B cell (primary cell): ENCODE results near the gene TANC1. TPM values are rescaled to one million over a fixed set of nuclear protein-coding genes. Genes with fewer than 3 reads are reported as not detected.

Source experiments
- ATAC-seq: fragments of 200-7000 bp; cut with Tn5 transposase; one replicate; pipeline ENCODE4 v1.10.0; 2021; ENCODE audit warnings: low read depth, mild to moderate bottlenecking, moderate number of reproducible peaks, moderate library complexity
- CTCF ChIA-PET: fragments of 350-600 bp; sonication (Branson Sonifier 250); formaldehyde crosslinking; loops from one replicate; lab custom pipeline; 2021; ENCODE audit warnings: antibody characterized with exemption, inconsistent platforms; lab: Charles Lee
- POLR2A ChIA-PET: fragments of 350-600 bp; sonication (Branson Sonifier 250); formaldehyde crosslinking; loops from one replicate; lab custom pipeline; 2021; ENCODE audit warnings: antibody characterized with exemption; lab: Charles Lee
- DNase-seq: peaks from one replicate; pipeline ENCODE4 v3.0.0; 2013
- H2AFZ ChIP-seq: 2 replicates; pipeline ENCODE4 v1.6.1; 2012; ENCODE audit warnings: mild to moderate bottlenecking, low read depth, low read length; ENCODE audit not compliant: insufficient read depth, poor library complexity, severe bottlenecking
- H3K27ac ChIP-seq, 2 donors: 1 replicate in 1 of 2; 2 replicates in 1 of 2; pipeline ENCODE4 v1.5.1; 2012 to 2013; ENCODE audit warnings: low read length in 2 of 2, mild to moderate bottlenecking in 2 of 2, moderate library complexity in 1 of 2
- H3K27me3 ChIP-seq, 4 experiments: fragments of 200-600 bp in 1 of 4; sonication (generic) in 1 of 4; replicated peaks in 1 of 4; 1 replicate in 2 of 4; 2 replicates in 2 of 4; pipeline versions ENCODE4 v1.6.1 to v1.7.0; 2013 to 2016; ENCODE audit warnings: low read length in 3 of 4, mild to moderate bottlenecking in 2 of 4, mixed read lengths in 1 of 4, moderate library complexity in 1 of 4; ENCODE audit not compliant: insufficient read depth in 4 of 4, control insufficient read depth in 3 of 4; ENCODE audit errors: control extremely low read depth in 1 of 4
- H3K36me3 ChIP-seq, 2 experiments: replicated peaks in 1 of 2; 1 replicate in 1 of 2; 2 replicates in 1 of 2; pipeline versions ENCODE4 v1.6.1 to v1.7.1; 2013; ENCODE audit warnings: low read length in 1 of 2; ENCODE audit not compliant: insufficient read depth in 2 of 2, control insufficient read depth in 1 of 2; ENCODE audit errors: control extremely low read depth in 1 of 2, extremely low read depth in 1 of 2
- H3K4me1 ChIP-seq, 2 donors: fragments of 200-600 bp in 1 of 2; sonication (generic) in 1 of 2; 1 replicate in 1 of 2; 2 replicates in 1 of 2; pipeline versions ENCODE4 v1.5.1 to v1.6.1; 2013 to 2017; ENCODE audit warnings: low read length in 2 of 2; ENCODE audit not compliant: control insufficient read depth in 2 of 2, insufficient read depth in 2 of 2
- H3K4me2 ChIP-seq: replicated peaks from 2 replicates; pipeline ENCODE3; 2012; ENCODE audit warnings: mild to moderate bottlenecking, low read depth, low read length; ENCODE audit not compliant: poor library complexity, severe bottlenecking
- H3K4me3 ChIP-seq, 5 experiments: fragments of 200-600 bp in 1 of 5; sonication (generic) in 1 of 5; 1 replicate in 3 of 5; 2 replicates in 2 of 5; pipeline versions ENCODE4 v1.5.1 to v1.7.0; 2011 to 2016; ENCODE audit warnings: low read length in 4 of 5, mild to moderate bottlenecking in 4 of 5, low read depth in 2 of 5, control low read depth in 1 of 5, moderate library complexity in 1 of 5; ENCODE audit not compliant: insufficient read depth in 1 of 5; ENCODE audit errors: control extremely low read depth in 1 of 5, extremely low read depth in 1 of 5
- H3K79me2 ChIP-seq: fragments of 200-600 bp; sonication (generic); one replicate; pipeline ENCODE4 v1.6.0; 2016; ENCODE audit warnings: low read length; ENCODE audit not compliant: control insufficient read depth, insufficient read depth
- H3K9ac ChIP-seq: fragments of 200-600 bp; sonication (generic); 2 replicates; pipeline ENCODE4 v1.6.1; 2017; ENCODE audit warnings: mild to moderate bottlenecking, low read length, moderate library complexity
- H3K9me3 ChIP-seq, 3 donors: one replicate each; pipeline versions ENCODE4 v1.6.1 to v1.7.1; 2013; ENCODE audit warnings: low read length in 2 of 3; ENCODE audit not compliant: control insufficient read depth in 2 of 3, insufficient read depth in 1 of 3; ENCODE audit errors: control extremely low read depth in 1 of 3
- H4K20me1 ChIP-seq: 2 replicates; pipeline ENCODE4 v1.6.0; 2012; ENCODE audit warnings: mild to moderate bottlenecking, low read length; ENCODE audit not compliant: insufficient read depth, control insufficient read depth, poor library complexity, severe bottlenecking
- H3K27ac Mint-ChIP-seq: one replicate; pipeline ENCODE4 v1.8.0; 2021; ENCODE audit warnings: mixed read lengths
- H3K27me3 Mint-ChIP-seq: one replicate; pipeline ENCODE4 v1.8.0; 2021; ENCODE audit warnings: mixed read lengths
- H3K4me1 Mint-ChIP-seq: one replicate; pipeline ENCODE4 v1.8.0; 2021; ENCODE audit warnings: mixed read lengths
- H3K4me3 Mint-ChIP-seq: one replicate; pipeline ENCODE4 v1.8.0; 2021; ENCODE audit warnings: mixed read lengths
- H3K9me3 Mint-ChIP-seq: one replicate; pipeline ENCODE4 v1.8.0; 2022; ENCODE audit warnings: mixed read lengths; ENCODE audit not compliant: insufficient read depth
- CTCF ChIP-seq: fragments of 200-600 bp; IDR thresholded peaks from one replicate; pipeline ENCODE4 v1.8.0; 2022; ENCODE audit warnings: antibody characterized with exemption, mild to moderate bottlenecking
- EZH2 ChIP-seq: IDR thresholded peaks from 2 replicates; pipeline ENCODE4 v1.6.1; 2012; ENCODE audit warnings: borderline replicate concordance, low read depth, mild to moderate bottlenecking, moderate library complexity, low read length; ENCODE audit not compliant: insufficient read depth, poor library complexity, severe bottlenecking
- WGBS: methylation state at CpG from one replicate; pipeline ENCODE4 v1.1.5; 2013; ENCODE audit warnings: missing lambda C conversion rate; ENCODE audit not compliant: insufficient coverage; 5-methylcytosine and 5-hydroxymethylcytosine counted together
- intact Hi-C: fragments of 100-400 bp; cut with micrococcal nuclease; formaldehyde crosslinking; loops from one replicate; pipeline ENCODE4 v1.10.0; 2022
- polyA plus RNA-seq: library from polyadenylated mRNA; depleted of rRNA; stranded (reverse); fragments of >200 nt; gene quantifications from 2 replicates; pipeline ENCODE4 v1.2.3, GENCODE V29; 2012
- total RNA-seq, 2 donors: library from RNA; stranded (reverse); fragments of 120-200 nt in 1 of 2; gene quantifications; 1 replicate in 1 of 2; 2 replicates in 1 of 2; pipeline versions ENCODE4 v1.2.3 to v1.2.4, GENCODE V29; 2013 to 2022

The TANC1 gene
- total and polyA plus RNA-seq, 2 donors (not counting 1 experiment from before 2014, with no cell fraction given) = 0.13 TPM; not detected in 1

- no peak for TF ChIP-seq EZH2
- TF ChIP-seq CTCF = no peak
- H3K4me1 ChIP-seq = peaks cover 0 to 3% of the 10 kb centered on the region in 2 donors
- no peak overlapping the region for H2AFZ ChIP-seq
- no peak overlapping the region for H3K4me2 ChIP-seq
- ChIA-PET POLR2A (no interaction called here), CTCF (no interaction called here)
- intact Hi-C loops = no loop called here
- no peaks in the 10 kb centered on the region for H3K79me2 ChIP-seq
- DNase-seq (no peak), ATAC-seq (no peak)
- Mint-ChIP-seq H3K9me3 (no peaks in the 10 kb centered on the region), H3K27me3 (peaks cover 3% of the 10 kb centered on the region), H3K4me3 (no peak overlapping the region), H3K4me1 (peaks cover 12% of the 10 kb centered on the region), H3K27ac (no peak overlapping the region)
- H3K9ac ChIP-seq = no peak overlapping the region
- H4K20me1 ChIP-seq = no peaks in the 10 kb centered on the region
- H3K27ac ChIP-seq = no peak overlapping the region
- 23% methylated on average over 2 of the region's 3 CpGs for WGBS
- H3K36me3 ChIP-seq = no peaks in the 10 kb centered on the region
- peaks cover 0 to 4% (median 0%) of the 10 kb centered on the region in 3 donors for H3K9me3 ChIP-seq
- H3K4me3 ChIP-seq = no peak overlapping the region
- H3K27me3 ChIP-seq = no peaks in the 10 kb centered on the region
Observed at GRCh38 chr2:159164457-159164911, 196.0 kb downstream of the TANC1 start.

GRCh38 chr2:159165048-159165447 is 196.6 kb downstream of the TANC1 start:
- Mint-ChIP-seq H3K4me3 (no peak overlapping the region), H3K27ac (no peak overlapping the region), H3K4me1 (peaks cover 12% of the 10 kb centered on the region), H3K27me3 (peaks cover 3% of the 10 kb centered on the region), H3K9me3 (no peaks in the 10 kb centered on the region)
- ChIA-PET CTCF (no interaction called here), POLR2A (no interaction called here)
- Histone ChIP-seq H3K4me3 (no peak overlapping the region), H3K4me1 (peaks cover 0 to 3% of the 10 kb centered on the region in 2 donors), H3K27ac (no peak overlapping the region), H3K9me3 (peaks cover 0 to 4% (median 0%) of the 10 kb centered on the region in 3 donors), H3K9ac (no peak overlapping the region), H3K27me3 (no peaks in the 10 kb centered on the region), H3K4me2 (no peak overlapping the region), H2AFZ (no peak overlapping the region), H3K36me3 (no peaks in the 10 kb centered on the region), H3K79me2 (no peaks in the 10 kb centered on the region), H4K20me1 (no peaks in the 10 kb centered on the region)
- WGBS = 92% methylated on average over 4 of the region's 4 CpGs
- no peak for DNase-seq
- TF ChIP-seq EZH2 (no peak), CTCF (no peak)
- no peak for ATAC-seq
- intact Hi-C loops = no loop called here
